SJCRH30 (cell line): ENCODE results near the gene HAUS3. TPM values are rescaled to one million over a fixed set of nuclear protein-coding genes. Genes with fewer than 3 reads are reported as not detected.
A peak's percentile ranks its signal among the peaks of the same experiment; 100 is the strongest.

Source experiments
- DNase-seq, 2 experiments: peaks; one replicate each; pipeline ENCODE4 v3.0.0-alpha.2; 2015 to 2020
- H3K27ac ChIP-seq: fragments of 250-450 bp; sonication (Bioruptor Pico); 2 replicates; pipeline ENCODE4 v1.5.1; 2020; ENCODE audit warnings: mild to moderate bottlenecking, moderate library complexity
- H3K27me3 ChIP-seq: fragments of 250-450 bp; sonication (Bioruptor Pico); 2 replicates; pipeline ENCODE4 v1.5.1; 2020; ENCODE audit warnings: mild to moderate bottlenecking, moderate library complexity
- H3K36me3 ChIP-seq: fragments of 250-450 bp; sonication (Bioruptor Pico); 2 replicates; pipeline ENCODE4 v1.5.1; 2020; ENCODE audit warnings: mild to moderate bottlenecking, moderate library complexity
- H3K4me1 ChIP-seq: fragments of 250-450 bp; sonication (Bioruptor Pico); 2 replicates; pipeline ENCODE4 v1.5.1; 2020; ENCODE audit warnings: mild to moderate bottlenecking, moderate library complexity
- H3K4me3 ChIP-seq: fragments of 250-450 bp; sonication (Bioruptor Pico); 2 replicates; pipeline ENCODE4 v1.5.1; 2020; ENCODE audit warnings: mild to moderate bottlenecking, moderate library complexity
- H3K9me3 ChIP-seq: fragments of 250-450 bp; sonication (Bioruptor Pico); replicated peaks from 2 replicates; pipeline ENCODE4 v1.5.1; 2020; ENCODE audit warnings: mild to moderate bottlenecking, moderate library complexity
- total RNA-seq: library from RNA; depleted of rRNA; stranded (reverse); fragments of >200 nt; shearing (Covaris generic); gene quantifications from 2 replicates; pipeline ENCODE4 v1.2.3, GENCODE V29; 2014

HAUS3 gene
- total RNA-seq, 1 experiment from 2014 or later: 29.1 TPM

DNA sequence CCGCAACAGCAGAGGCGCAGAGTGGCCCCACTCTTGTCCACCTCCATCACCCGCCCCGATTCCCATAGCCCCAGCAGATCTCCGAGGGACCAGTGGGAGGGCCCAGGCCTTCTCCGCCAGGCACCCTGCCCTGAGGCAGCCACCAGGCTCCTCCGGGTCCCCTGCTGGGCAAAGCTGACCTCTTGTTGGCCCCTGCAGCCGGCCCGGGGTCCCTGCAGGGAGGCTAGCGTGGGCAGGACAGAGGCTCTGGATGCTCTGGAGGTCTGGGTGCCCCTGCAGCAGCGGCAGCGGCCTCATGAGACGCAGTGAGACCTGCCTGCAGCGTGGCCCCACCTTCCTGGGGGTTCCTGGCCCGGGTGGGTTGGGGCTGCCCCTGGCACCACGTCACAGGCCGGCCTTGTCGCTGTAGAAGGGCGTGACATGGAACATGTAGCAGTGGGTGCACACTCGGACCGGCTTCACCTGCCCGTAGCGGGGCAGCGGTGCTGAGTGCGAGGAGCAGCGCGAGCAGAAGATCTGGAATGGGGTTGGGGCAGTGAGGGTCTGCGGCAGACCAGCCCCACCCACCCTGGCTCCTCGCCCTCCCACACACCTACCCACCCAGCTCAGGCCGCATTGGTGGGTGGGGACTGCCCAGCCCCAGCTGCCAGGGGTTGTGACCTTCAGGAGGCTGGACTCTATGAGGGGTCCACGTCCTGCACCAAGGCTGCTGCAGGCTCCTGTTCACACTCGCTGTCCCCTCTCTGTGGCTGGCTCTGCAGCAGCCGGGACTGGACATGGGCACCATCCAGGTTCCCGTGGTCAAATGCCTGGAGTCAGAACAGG lies 28.6 kb upstream of the HAUS3 start:
- no peaks in the 10 kb centered on the region for H3K4me1 ChIP-seq
- no peaks in the 10 kb centered on the region for H3K9me3 ChIP-seq
- peaks cover 26% of the 10 kb centered on the region for H3K27me3 ChIP-seq
- H3K27ac ChIP-seq: no peak overlapping the region
- DNase-seq: no peak
- H3K4me3 ChIP-seq: no peak overlapping the region
- H3K36me3 ChIP-seq: no peaks in the 10 kb centered on the region

DNA sequence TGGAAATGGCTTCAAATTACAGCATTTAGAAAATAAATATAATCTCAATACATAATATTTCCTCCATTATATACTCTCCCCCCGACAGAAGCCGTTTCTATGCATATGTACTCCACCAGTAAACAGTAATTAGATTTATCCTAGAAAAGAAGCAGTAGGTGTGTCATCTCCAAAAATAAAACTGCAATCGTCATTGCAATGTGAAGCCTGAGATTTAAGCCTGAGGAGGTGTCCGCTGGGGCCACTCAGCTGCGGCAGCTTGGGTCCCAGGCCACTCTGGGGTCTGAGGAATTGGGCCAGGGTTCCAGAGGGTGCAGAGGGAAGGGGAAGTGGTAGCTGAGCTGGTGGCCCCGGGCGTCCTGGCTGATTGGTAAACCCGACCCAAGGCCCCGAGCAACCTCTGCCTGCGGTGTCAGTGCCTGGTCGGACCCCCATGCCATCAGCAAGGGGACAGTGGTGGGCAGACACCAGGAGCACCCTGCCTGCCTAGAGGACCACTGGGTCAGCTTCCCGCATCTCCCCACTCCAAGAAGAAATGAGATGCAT lies 27.8 kb upstream of the HAUS3 start:
- H3K27ac ChIP-seq: no peak overlapping the region
- DNase-seq: no peak
- H3K4me1 ChIP-seq: no peaks in the 10 kb centered on the region
- peaks cover 21% of the 10 kb centered on the region for H3K27me3 ChIP-seq
- no peaks in the 10 kb centered on the region for H3K9me3 ChIP-seq
- H3K36me3 ChIP-seq: no peaks in the 10 kb centered on the region
- H3K4me3 ChIP-seq: no peak overlapping the region

DNA sequence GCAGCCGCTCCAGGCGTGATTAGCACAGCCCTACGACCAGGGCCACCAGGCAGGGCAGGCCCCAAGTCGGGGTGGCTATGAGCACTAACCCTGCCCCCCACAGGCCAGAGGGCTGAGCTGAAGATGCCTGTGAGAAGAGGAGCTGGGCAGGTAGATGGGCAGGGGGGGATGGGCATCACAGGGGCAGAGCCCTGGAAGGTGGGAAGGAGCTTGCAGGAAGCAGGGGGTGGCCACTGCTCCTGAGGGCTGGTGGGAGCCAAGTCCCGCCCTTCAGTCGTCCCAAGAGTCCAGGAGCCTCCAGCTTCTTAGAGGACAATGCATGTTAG lies 27.2 kb upstream of the HAUS3 start:
- DNase-seq: no peak
- H3K4me3 ChIP-seq: no peak overlapping the region
- no peaks in the 10 kb centered on the region for H3K4me1 ChIP-seq

DNA sequence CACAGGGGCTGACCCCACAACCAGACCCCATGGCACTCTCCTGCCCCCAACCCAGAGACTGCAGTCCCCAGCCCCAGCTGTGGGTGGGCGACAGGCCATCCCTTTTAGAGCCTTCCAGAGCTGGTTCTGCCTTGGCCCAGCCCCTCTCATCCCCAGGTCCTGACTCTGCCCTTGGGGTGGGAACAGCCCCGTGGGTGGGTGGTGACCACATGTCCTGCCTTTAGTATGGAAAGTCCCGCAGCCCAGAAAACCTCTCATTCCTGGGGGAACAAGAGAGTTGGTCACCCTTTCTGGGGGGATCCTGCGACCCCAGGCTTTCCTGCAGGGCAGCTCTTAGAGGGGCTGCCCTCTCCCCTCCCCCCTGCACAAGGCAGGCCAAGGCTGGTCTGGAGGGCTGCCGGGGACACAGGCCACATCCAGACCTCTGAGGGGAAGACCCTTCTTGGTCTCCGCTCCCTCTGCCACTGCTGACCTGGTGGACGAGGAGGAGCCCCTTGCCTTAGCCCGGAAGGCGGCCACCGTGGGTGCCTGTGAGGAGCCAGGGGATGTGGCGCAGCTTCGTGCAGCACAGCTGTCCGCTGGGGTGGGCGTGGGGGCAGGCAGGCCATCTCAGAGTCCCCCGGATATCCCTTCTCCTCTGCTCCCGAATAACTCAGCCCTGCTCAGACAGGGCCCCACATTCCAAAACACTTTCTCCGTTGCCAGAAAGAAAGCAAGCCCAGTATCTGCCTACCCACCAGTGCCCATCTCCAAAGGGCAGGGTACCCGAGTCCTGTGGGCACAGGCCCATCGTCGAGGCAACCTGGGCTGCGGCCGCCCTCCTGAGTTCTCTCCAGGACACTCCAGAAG lies 26.7 kb upstream of the HAUS3 start:
- Histone ChIP-seq H3K4me3 (no peak overlapping the region), H3K27ac (no peak overlapping the region), H3K9me3 (no peaks in the 10 kb centered on the region), H3K36me3 (no peaks in the 10 kb centered on the region), H3K4me1 (no peaks in the 10 kb centered on the region), H3K27me3 (peaks cover 19% of the 10 kb centered on the region)
- no peak for DNase-seq

More for the DNA sequence above, 27.2 kb upstream of the HAUS3 start:
- H3K9me3 ChIP-seq: no peaks in the 10 kb centered on the region
- no peaks in the 10 kb centered on the region for H3K36me3 ChIP-seq
- H3K27ac ChIP-seq: no peak overlapping the region
- H3K27me3 ChIP-seq: peaks cover 19% of the 10 kb centered on the region

DNA sequence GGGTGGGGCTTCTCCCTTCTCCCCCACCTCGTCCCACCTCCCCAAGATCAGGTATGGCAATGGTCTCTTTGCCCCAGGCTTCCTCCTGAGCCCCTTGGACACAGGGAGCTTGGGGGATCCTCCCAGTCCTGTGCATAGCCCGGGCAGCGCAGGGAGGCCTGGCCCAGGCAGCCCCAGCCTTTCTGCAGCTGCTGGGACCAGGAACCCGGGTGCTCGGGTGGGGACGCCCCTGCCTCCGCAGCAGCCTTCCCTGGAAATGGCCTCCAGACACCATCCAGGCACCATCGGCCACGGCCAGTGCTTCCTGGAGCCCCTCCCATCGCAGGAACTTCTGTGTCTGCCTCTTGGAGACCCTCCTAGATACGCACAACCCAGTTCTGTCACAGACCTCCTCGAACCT lies 25.9 kb upstream of the HAUS3 start:
- no peak for DNase-seq
- no peak overlapping the region for H3K27ac ChIP-seq
- H3K9me3 ChIP-seq: no peaks in the 10 kb centered on the region
- H3K4me3 ChIP-seq: no peak overlapping the region
- H3K27me3 ChIP-seq: peaks cover 17% of the 10 kb centered on the region
- H3K4me1 ChIP-seq: no peaks in the 10 kb centered on the region
- no peaks in the 10 kb centered on the region for H3K36me3 ChIP-seq

DNA sequence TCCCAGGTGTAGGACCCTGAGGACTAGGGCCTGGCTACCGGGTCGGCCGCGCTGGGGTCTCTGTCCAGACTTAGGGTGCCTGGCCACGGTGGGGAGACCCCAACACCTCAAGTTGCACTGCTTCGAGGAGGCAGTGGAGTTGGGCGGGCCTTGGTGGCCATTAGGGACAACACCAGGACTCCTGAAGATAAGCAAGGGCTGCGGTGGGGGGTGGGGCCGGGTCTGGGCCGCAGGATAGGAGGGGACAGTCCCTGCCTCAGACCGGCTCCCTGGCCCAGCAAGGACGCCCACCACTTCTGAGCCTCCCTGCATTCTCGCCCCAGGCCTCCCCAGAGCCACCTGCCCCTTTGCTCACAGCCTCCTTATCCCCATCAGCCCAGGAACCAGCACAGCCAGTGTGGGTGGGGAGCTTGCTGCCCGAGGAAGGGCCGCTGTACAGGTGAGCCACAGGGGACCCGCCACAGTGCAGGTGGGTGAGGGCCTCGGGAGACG lies 25.4 kb upstream of the HAUS3 start:
- Histone ChIP-seq H3K4me3 (no peak overlapping the region), H3K4me1 (no peaks in the 10 kb centered on the region), H3K36me3 (no peaks in the 10 kb centered on the region), H3K27ac (no peak overlapping the region), H3K27me3 (peaks cover 15% of the 10 kb centered on the region), H3K9me3 (no peaks in the 10 kb centered on the region)
- no peak for DNase-seq

DNA sequence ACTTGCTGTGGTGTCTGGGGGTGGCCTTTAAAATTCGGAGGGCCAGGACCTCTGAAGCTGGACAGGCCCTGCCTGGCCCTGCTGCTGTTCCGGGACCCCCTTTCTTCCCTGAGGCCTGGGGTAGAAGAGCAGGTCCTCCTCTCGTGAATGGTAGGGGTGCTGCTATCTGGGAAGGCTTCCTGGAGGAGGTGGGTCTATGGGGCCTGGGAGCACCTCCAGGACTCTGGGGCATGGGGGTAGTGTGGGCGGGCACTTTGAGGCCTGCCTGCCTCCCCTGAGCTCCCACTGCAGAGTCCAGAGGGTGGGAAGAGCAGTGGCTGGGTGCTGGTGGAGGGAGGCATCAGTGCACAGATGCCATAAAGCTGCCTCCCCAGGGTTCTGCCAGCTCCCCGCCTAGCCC lies 24.9 kb upstream of the HAUS3 start:
- no peak overlapping the region for H3K27ac ChIP-seq
- H3K9me3 ChIP-seq: no peaks in the 10 kb centered on the region
- no peaks in the 10 kb centered on the region for H3K4me1 ChIP-seq
- no peaks in the 10 kb centered on the region for H3K36me3 ChIP-seq
- DNase-seq: no peak
- H3K4me3 ChIP-seq: no peak overlapping the region
- peaks cover 15% of the 10 kb centered on the region for H3K27me3 ChIP-seq

DNA sequence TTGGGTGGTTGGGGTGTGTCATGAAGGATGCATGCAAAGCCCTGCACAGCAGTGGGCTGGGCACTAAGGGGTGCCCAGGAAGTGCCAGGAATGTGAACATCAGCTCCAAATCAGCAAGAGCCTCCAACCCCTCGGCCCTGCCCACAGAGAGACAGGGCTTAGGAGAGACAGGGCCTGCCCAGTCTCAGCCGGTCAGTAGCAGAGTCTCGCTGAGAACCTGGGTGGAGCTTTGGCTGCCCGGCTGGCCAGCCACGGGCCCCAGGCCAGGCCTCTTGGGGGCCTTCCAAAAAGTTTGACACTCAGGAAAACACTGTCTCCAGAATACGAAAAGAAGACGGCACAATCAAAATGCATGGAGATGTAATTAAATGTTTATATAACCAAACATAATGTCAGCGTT lies 24.3 kb upstream of the HAUS3 start:
- Histone ChIP-seq H3K27ac (no peak overlapping the region), H3K4me1 (no peaks in the 10 kb centered on the region), H3K9me3 (no peaks in the 10 kb centered on the region), H3K4me3 (no peak overlapping the region), H3K27me3 (peaks cover 15% of the 10 kb centered on the region), H3K36me3 (no peaks in the 10 kb centered on the region)
- DNase-seq: no peak

DNA sequence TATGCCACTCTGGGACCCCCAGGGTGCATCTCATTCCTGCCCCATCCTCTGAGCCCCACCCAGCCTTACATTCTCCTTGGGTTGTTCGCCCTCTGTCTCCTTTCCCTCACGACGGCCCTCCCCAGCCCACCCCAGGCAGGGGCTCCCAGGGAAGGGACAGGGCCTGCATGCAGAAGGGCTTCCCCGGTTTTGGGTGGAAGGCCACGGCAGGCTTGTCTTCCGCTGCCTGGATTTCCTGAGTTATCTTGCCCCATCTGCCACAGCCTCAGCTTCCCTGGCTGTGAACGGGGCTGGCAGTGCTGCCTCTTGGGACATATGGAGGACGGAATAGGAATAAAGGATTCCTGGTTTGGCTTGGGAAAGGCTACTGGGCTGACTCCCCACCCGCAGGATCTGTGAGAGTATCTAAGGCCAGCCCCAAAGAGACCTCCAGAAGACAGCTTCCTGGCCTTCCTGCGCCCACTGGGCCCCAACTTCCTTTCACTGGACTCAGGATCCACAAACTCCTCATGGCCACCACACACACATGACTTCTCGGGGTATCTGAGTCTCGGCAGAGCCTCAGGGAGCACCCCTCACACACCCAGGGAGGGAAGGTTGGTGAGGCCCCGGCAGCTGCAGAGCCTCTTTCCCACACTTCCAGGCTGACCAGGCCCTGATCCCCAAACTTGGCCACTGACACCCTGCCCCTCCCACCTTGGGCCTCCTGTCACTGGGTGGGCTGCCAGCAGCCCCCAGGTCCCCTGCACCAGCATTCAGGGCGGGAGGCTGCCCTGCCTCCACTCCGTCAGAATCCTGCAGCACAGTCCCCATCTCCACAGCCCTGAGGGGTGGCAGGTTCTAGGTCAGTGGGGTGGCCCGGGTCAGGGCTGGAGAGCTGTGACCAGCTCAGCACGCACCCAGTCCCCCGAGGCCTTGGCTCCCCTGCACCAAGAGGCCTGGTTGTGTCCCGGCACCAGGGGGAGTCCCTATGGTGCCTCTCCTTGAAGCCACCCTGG lies 23.5 kb upstream of the HAUS3 start:
- Histone ChIP-seq H3K9me3 (no peaks in the 10 kb centered on the region), H3K4me3 (no peak overlapping the region), H3K27me3 (peaks cover 15% of the 10 kb centered on the region), H3K36me3 (no peaks in the 10 kb centered on the region), H3K4me1 (no peaks in the 10 kb centered on the region), H3K27ac (no peak overlapping the region)
- no peak for DNase-seq

DNA sequence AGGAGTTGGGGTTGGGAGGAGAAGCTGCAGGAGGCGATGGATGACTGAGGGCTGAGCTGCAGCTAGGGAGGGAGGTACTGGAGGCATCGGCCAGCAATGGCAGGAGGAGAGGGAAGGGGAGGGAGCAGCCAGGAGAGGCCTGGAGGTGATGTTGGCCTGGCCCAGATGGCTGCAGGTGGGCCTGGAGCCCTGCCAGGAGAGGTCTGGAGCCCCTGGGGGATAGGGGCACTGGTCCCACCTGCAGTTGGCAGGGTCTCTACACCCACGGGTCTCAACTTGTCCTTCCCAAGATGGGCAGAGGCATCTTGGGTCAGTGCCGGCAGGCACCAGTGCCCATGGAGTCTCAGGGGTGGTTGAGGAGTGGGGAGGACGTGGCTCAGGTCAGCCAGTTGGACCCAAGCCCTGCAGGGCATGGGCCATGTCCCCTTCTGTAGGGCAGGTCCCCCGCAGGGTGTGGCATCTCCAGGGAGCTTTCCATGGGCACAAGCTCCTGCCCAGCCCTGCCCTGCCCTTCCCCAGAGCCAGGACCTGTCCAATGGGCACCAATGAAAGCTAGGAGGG lies 22.6 kb upstream of the HAUS3 start:
- H3K36me3 ChIP-seq: no peaks in the 10 kb centered on the region
- no peak overlapping the region for H3K27ac ChIP-seq
- no peaks in the 10 kb centered on the region for H3K4me1 ChIP-seq
- no peak for DNase-seq
- no peaks in the 10 kb centered on the region for H3K9me3 ChIP-seq
- no peak overlapping the region for H3K4me3 ChIP-seq
- peaks cover 11% of the 10 kb centered on the region for H3K27me3 ChIP-seq

DNA sequence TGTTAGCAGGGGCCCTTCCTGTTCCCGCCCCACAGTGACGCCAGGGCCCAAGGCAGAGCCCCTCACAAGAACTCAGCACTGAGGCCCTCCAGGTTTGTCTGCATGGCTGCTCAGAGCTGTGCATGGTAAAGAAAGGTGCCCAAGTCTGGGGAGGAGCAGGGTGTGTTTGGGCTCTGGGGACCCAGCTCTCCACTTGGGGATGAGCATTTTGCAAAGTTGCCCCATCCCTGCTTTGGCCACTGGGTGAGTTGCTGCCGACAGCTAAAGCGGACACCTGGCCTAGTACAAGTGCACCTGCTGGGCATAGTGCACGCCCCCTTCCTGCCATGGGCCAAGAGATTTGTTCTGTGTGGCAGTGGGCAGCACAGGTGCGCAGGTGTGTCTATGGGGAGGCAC lies 22.0 kb upstream of the HAUS3 start:
- Histone ChIP-seq H3K36me3 (no peaks in the 10 kb centered on the region), H3K27me3 (peaks cover 5% of the 10 kb centered on the region; the same call in 1 of the 2 replicates), H3K4me1 (no peaks in the 10 kb centered on the region), H3K27ac (no peak overlapping the region), H3K9me3 (no peaks in the 10 kb centered on the region), H3K4me3 (no peak overlapping the region)
- DNase-seq: no peak

DNA sequence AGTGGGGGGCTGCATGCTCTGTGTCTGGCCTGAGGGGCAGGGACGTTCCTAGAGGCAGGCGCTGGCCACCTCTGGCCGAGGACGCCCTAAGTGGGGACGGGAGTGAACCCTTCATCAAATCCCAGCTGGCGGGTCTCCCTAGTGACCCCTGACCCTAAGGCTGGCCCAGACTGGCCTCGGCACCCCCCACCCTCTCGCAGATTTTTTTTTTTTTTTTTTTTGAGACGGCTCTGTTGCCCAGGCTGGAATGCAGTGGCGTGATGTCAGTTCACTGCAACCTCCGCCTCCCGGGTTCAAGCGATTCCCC lies 21.0 kb upstream of the HAUS3 start:
- Histone ChIP-seq H3K27ac (no peak overlapping the region), H3K4me3 (peak overlapping the region; percentile 68), H3K27me3 (no peaks in the 10 kb centered on the region; the same call in 1 of the 2 replicates), H3K9me3 (no peaks in the 10 kb centered on the region), H3K36me3 (no peaks in the 10 kb centered on the region), H3K4me1 (no peaks in the 10 kb centered on the region)
- no peak for DNase-seq

DNA sequence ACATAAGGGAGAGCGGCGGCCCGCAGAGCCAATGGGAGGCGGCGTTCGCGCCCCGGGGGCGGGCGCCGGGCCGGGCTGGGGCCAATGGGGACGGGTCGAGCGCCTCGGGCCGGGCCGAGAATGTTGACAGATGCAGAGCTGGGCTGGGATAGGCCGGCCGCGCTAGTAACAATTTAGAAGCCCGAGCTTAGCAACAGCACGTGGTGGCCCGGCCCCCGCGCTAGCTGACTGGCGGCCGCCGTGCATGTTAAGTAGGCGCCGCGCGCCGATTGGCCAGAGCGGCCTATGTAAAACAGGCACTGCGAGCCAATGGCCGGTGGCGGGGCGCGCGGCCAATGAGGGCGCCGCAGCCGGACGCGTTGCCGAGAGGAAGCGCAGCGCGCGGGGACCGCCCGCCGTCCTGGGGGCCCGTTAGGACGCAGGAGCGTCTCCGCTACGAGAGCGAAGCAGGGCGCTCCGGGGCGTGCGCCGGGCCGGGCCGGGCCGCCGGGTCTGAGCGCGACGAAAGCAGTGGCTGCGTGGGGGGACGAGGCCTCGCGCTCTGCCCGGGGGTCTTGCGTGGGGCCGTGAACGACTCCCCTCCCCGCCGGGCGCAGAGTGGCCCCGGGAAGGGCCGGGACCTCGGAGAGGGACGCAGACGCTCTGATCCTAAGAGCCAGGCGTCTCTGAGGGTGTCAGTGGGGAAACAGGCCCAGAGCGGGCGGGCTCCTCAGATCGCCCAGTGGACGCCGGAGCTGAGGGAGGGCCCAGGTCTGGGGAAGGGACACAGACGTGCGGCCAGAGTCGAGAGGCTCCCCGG lies 20.4 kb upstream of the HAUS3 start:
- DNase-seq: peak; percentile 99
- no peaks in the 10 kb centered on the region for H3K4me1 ChIP-seq
- H3K27me3 ChIP-seq: no peaks in the 10 kb centered on the region

More for the DNA sequence above, 20.4 kb upstream of the HAUS3 start:
- H3K9me3 ChIP-seq: no peaks in the 10 kb centered on the region
- H3K36me3 ChIP-seq: no peaks in the 10 kb centered on the region
- peak overlapping the region; percentile 68 for H3K4me3 ChIP-seq
- peak overlapping the region; percentile 20; the same call in 1 of the 2 replicates for H3K27ac ChIP-seq
